Natural killer cell (primary cell): ENCODE measurements around the gene PRCD. TPM values are rescaled to one million over a fixed set of nuclear protein-coding genes. Genes with fewer than 3 reads are reported as not detected.

ENCODE experiments used
- ATAC-seq, 3 donors: fragments of 150-1000 bp in 2 of 3; fragments of 200-7000 bp in 1 of 3; cut with Tn5 transposase; 1 replicate in 1 of 3; 2 replicates in 2 of 3; pipeline ENCODE4 v1.10.0; 2021; ENCODE audit warnings: mild to moderate bottlenecking in 2 of 3, moderate library complexity in 2 of 3
- DNase-seq, 2 donors: peaks; one replicate each; pipeline versions ENCODE4 v3.0.0 to v3.0.0-alpha.2; 2013 to 2021; ENCODE audit warnings: mixed read lengths in 1 of 2
- H3K27ac ChIP-seq: one replicate; pipeline ENCODE4 v1.5.1; 2013; ENCODE audit warnings: mild to moderate bottlenecking, low read length
- H3K27me3 ChIP-seq: one replicate; pipeline ENCODE4 v1.6.1; 2013; ENCODE audit warnings: low read length; ENCODE audit not compliant: control insufficient read depth, insufficient read depth
- H3K36me3 ChIP-seq: one replicate; pipeline ENCODE4 v1.6.1; 2013; ENCODE audit warnings: low read length; ENCODE audit not compliant: control insufficient read depth, insufficient read depth
- H3K4me1 ChIP-seq: one replicate; pipeline ENCODE4 v1.6.1; 2013; ENCODE audit warnings: low read length; ENCODE audit not compliant: control insufficient read depth, insufficient read depth
- H3K4me3 ChIP-seq: one replicate; pipeline ENCODE4 v1.5.1; 2013; ENCODE audit warnings: low read length
- H3K9me3 ChIP-seq: one replicate; pipeline ENCODE4 v1.6.1; 2013; ENCODE audit warnings: low read length; ENCODE audit not compliant: control insufficient read depth, insufficient read depth
- H3K27ac Mint-ChIP-seq, 2 donors: one replicate each; pipeline ENCODE4 v1.8.0; 2022; ENCODE audit warnings: mild to moderate bottlenecking in 2 of 2, mixed read lengths in 2 of 2, moderate library complexity in 1 of 2
- H3K27me3 Mint-ChIP-seq, 2 donors: one replicate each; pipeline ENCODE4 v1.8.0; 2022; ENCODE audit warnings: low read depth in 2 of 2, mixed read lengths in 2 of 2
- H3K36me3 Mint-ChIP-seq: one replicate; pipeline ENCODE4 v1.8.0; 2022; ENCODE audit warnings: mixed read lengths
- H3K4me1 Mint-ChIP-seq, 2 donors: one replicate each; pipeline ENCODE4 v1.8.0; 2022; ENCODE audit warnings: mixed read lengths in 2 of 2
- H3K4me3 Mint-ChIP-seq: one replicate; pipeline ENCODE4 v1.8.0; 2022; ENCODE audit warnings: mild to moderate bottlenecking, moderate library complexity, mixed read lengths
- H3K9me3 Mint-ChIP-seq, 2 donors: one replicate each; pipeline ENCODE4 v1.8.0; 2022; ENCODE audit warnings: mixed read lengths in 2 of 2
- WGBS: methylation state at CpG from one replicate; pipeline ENCODE4 v1.1.7; 2013; ENCODE audit warnings: missing lambda C conversion rate; ENCODE audit not compliant: insufficient coverage; 5-methylcytosine and 5-hydroxymethylcytosine counted together
- intact Hi-C: fragments of 100-400 bp; cut with micrococcal nuclease; formaldehyde crosslinking; loops from one replicate; pipeline ENCODE4 v1.14.2; 2022
- total RNA-seq, 4 donors: library from RNA; stranded (reverse); fragments of 120-200 nt in 1 of 4; gene quantifications; one replicate each; pipeline versions ENCODE4 v1.2.3 to v1.2.4, GENCODE V29; 2013 to 2022
- TF ChIP-seq, protein P1 (sequence below): fragments of 200-600 bp; IDR thresholded peaks from one replicate; pipeline ENCODE4 v1.8.0; 2022; ENCODE audit warnings: antibody characterized with exemption

The PRCD gene
- total RNA-seq, 3 donors from 2014 or later (not counting 1 experiment from before 2014, with no cell fraction given) = 0.77 to 1.1 (median 0.82) TPM

DNA sequence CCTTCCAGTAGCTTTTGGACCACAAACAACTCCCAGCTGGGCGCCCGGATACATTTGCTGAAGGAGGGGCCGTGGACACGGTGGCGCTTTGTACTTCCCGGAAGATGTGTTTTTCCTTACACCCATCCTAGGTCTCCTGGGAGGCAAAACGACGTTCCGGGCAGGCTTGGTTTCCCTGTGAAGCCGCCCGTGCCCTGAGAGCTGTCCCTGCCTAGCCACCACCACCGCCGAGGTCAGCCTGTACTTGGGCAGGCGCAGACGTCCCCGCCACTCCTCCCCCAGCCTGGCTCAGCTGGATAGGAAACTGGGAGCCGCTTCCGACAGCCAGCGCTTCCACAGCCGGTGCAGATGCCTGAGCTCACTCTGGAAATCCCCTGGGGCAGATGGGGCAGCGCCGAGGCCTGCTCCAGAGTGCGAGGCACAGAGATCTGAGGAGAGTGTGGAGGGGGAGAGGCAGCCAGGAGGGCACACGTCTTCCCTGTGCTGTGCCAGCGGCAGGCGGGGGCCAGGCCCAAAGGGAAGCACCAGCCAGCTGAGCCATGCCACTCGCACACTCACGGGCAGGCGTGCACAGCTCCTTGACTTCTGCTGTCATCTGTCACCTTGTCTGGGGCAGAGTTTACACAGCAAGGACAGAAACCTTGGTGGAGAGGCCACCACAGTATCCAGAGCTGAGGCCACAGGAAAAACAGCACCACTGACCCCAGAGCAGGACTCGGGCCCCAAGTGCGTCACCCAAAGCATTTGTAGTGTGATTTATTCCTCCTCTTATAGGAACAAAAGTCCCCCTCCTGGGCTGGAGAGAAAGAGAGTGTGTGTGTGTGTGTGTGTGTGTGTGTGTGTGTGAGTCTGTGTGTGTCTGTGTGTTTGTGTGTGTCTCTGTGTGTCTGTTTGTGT lies 41.6 kb upstream of the PRCD start:
- peak overlapping the region; percentile 78 for H3K27ac ChIP-seq
- TF ChIP-seq, protein P1, sequence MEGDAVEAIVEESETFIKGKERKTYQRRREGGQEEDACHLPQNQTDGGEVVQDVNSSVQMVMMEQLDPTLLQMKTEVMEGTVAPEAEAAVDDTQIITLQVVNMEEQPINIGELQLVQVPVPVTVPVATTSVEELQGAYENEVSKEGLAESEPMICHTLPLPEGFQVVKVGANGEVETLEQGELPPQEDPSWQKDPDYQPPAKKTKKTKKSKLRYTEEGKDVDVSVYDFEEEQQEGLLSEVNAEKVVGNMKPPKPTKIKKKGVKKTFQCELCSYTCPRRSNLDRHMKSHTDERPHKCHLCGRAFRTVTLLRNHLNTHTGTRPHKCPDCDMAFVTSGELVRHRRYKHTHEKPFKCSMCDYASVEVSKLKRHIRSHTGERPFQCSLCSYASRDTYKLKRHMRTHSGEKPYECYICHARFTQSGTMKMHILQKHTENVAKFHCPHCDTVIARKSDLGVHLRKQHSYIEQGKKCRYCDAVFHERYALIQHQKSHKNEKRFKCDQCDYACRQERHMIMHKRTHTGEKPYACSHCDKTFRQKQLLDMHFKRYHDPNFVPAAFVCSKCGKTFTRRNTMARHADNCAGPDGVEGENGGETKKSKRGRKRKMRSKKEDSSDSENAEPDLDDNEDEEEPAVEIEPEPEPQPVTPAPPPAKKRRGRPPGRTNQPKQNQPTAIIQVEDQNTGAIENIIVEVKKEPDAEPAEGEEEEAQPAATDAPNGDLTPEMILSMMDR = no peak
- intact Hi-C loops = no loop called here
- peak overlapping the region; percentile 95 for H3K4me3 ChIP-seq
- H3K36me3 ChIP-seq = peaks cover 8% of the 10 kb centered on the region
- Mint-ChIP-seq H3K27ac (peak overlapping the region; percentile 96 to 97), H3K9me3 (no peaks in the 10 kb centered on the region), H3K4me1 (peaks cover 69 to 88% of the 10 kb centered on the region in 2 donors), H3K27me3 (no peaks in the 10 kb centered on the region), H3K36me3 (no peaks in the 10 kb centered on the region), H3K4me3 (peak overlapping the region; percentile 97)
- 78% methylated on average over 29 of the region's 31 CpGs for WGBS
- H3K27me3 ChIP-seq = no peaks in the 10 kb centered on the region
- DNase-seq (no peak), ATAC-seq (no peak)
- H3K9me3 ChIP-seq = no peaks in the 10 kb centered on the region
- H3K4me1 ChIP-seq = peaks cover 88% of the 10 kb centered on the region

DNA sequence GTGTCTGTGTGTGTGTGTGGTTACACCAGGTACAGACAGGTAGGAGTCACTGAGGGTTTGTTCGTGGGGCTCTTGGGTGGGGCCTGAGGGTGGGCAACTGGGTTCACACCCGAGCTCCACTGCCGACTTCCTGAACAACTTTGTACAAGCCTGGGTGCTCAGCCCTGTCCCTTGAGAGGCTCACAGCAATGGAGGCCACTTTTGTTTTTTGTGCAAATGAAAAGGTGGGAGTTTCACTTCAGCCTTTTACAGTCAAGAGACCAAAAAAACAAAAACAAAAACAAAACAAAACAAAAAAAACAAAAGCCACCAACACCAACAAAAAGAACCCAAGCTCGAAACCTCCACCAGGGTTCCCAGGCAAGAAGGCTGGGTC lies 41.0 kb upstream of the PRCD start:
- ATAC-seq = no peak
- peak overlapping the region; percentile 78 for H3K27ac ChIP-seq
- H3K9me3 ChIP-seq = no peaks in the 10 kb centered on the region
- Mint-ChIP-seq H3K36me3 (no peaks in the 10 kb centered on the region), H3K4me1 (peaks cover 63 to 82% of the 10 kb centered on the region in 2 donors), H3K9me3 (no peaks in the 10 kb centered on the region), H3K27ac (peak overlapping the region; percentile 96 to 97), H3K4me3 (peak overlapping the region; percentile 97), H3K27me3 (no peaks in the 10 kb centered on the region)
- WGBS = 20% methylated on average over 4 of the region's 4 CpGs
- intact Hi-C loops = no loop called here
- peak in 1 of 2 donors; percentile 49 for DNase-seq
- H3K27me3 ChIP-seq = no peaks in the 10 kb centered on the region
- TF ChIP-seq, protein P1 = no peak
- H3K36me3 ChIP-seq = peaks cover 8% of the 10 kb centered on the region
- peak overlapping the region; percentile 95 for H3K4me3 ChIP-seq
- peaks cover 81% of the 10 kb centered on the region for H3K4me1 ChIP-seq

DNA sequence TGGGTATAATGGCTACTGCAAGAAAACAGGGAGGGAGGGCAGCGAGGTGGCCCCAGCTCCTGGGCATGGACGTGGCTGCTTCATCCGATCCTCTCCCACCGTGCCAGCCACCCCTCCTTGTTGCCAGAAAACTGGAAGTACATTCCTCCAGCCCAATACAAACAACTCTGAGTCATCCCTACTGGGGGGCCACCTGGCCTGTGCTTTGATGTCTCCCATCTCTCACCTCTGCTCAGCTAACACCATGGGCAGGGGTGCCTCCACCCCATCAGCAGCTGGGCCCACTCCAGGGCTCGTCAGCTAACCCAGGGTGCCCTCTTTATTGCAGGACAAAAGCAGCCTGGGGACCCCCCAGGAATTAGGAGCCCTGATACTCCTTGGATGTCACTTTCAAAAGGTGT lies 40.6 kb upstream of the PRCD start:
- Histone ChIP-seq H3K27ac (peak overlapping the region; percentile 78), H3K27me3 (no peaks in the 10 kb centered on the region), H3K36me3 (peaks cover 8% of the 10 kb centered on the region), H3K9me3 (no peaks in the 10 kb centered on the region), H3K4me3 (peak overlapping the region; percentile 95), H3K4me1 (peaks cover 77% of the 10 kb centered on the region)
- peaks cover 59 to 78% of the 10 kb centered on the region in 2 donors for H3K4me1 Mint-ChIP-seq
- intact Hi-C loops = no loop called here
- H3K27ac Mint-ChIP-seq = peak overlapping the region; percentile 96 to 97
- 50% methylated on average over 5 of the region's 5 CpGs for WGBS
- DNase-seq (no peak), ATAC-seq (no peak)
- H3K27me3 Mint-ChIP-seq = no peaks in the 10 kb centered on the region
- TF ChIP-seq, protein P1 = no peak
- peak overlapping the region; percentile 97 for H3K4me3 Mint-ChIP-seq
- no peaks in the 10 kb centered on the region for H3K36me3 Mint-ChIP-seq
- no peaks in the 10 kb centered on the region for H3K9me3 Mint-ChIP-seq
